Left renal cortex interstitium (tissue), 4 donors: ENCODE data around the gene ABCB7. TPM values are rescaled to one million over a fixed set of nuclear protein-coding genes. Genes with fewer than 3 reads are reported as not detected.
"Not testable (repeated sequence)": the region's sequence is repeated elsewhere in the genome, so short reads cannot be mapped to it uniquely, and the experiment has no call there.

Experiments used
- DNase-seq, 4 donors: peaks; one replicate each; pipeline ENCODE4 v3.0.0-alpha.2; 2013; ENCODE audit warnings: low read depth in 4 of 4, low spot score in 2 of 4, missing footprints in 1 of 4
- polyA plus RNA-seq, 4 donors: library from polyadenylated mRNA; unstranded; fragments of 120-200 nt; gene quantifications; one replicate each; pipeline ENCODE4 v1.2.1, GENCODE V29; 2013; ENCODE audit not compliant: insufficient read length in 4 of 4

Gene ABCB7
- polyA plus RNA-seq = 10 to 100 TPM; 24.5 to 33.4 (median 28.4) TPM

- DNase-seq = peak in 3 of 4 donors; percentile 52 to 54 (median 52)
Measured at GRCh38 chrX:75155827-75156525, at the start of gene ABCB7. TSS of gene ABCB7 (minus strand) at chrX:75156283. CDS start at chrX:75156272, 11 bp downstream.

DNA sequence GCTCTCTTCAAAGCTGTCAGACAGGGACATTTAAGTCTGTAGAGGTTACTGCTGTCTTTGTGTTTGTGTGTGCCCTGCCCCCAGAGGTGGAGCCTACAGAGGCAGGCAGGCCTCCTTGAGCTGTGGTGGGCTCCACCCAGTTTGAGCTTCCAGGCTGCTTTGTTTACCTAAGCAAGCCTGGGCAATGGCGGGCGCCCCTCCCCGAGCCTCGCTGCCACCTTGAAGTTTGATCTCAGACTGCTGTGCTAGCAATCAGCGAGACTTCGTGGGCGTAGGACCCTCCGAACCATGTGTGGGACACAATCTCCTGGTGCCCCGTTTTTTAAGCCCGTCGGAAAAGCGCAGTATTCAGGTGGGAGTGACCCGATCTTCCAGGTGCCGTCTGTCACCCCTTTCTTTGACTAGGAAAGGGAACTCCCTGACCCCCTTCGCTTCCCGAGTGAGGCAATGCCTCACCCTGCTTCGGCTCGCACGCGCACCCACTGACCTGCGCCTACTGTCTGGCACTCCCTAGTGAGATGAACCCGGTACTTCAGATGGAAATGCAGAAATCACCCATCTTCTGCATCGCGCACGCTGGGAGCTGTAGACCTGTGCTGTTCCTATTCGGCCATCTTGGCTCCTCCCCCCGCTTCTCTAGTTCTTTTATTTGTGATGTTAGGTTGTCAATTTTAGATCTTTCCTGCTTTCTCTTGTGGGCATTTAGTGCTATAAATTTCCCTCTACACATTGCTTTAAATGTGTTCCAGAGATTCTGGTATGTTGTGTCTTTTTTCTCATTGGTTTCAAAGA lies 32.5 kb upstream of the ABCB7 start:
- not testable (repeated sequence) for DNase-seq

GRCh38 chrX:75181721-75182120 lies 25.6 kb upstream of the ABCB7 start:
- no peak for DNase-seq

DNA sequence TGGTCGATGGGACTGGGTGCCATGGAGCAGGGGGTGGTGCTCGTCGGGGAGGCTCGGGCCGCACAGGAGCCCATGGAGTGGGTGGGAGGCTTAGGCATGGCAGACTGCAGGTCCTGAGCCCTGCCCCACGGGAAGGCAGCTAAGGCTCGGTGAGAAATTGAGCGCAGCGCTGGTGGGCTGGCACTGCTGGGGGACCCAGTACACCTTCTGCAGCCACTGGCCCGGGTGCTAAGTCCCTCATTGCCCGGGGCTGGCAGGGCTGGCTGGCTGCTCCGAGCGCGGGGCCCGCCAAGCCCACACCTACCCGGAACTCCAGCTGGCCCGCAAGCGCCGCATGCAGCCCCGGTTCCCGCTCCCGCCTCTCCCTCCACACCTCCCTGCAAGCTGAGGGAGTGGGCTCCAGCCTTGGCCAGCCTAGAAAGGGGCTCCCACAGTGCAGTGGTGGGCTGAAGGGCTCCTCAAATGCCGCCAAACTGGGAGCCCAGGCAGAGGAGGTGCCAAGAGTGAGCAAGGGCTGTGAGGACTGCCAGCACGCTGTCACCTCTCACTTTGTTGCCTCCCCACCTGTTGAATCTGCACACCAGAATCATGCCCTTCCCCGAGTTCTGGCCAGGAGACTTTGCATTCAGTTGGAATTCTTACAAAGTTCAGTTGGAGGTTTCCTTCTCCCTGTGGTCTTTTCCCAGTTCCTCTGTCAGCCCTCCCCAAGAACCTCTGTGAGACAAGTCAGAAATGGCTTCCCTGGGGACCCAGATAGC lies 23.6 kb upstream of the ABCB7 start:
- DNase-seq = not testable (repeated sequence)

DNA sequence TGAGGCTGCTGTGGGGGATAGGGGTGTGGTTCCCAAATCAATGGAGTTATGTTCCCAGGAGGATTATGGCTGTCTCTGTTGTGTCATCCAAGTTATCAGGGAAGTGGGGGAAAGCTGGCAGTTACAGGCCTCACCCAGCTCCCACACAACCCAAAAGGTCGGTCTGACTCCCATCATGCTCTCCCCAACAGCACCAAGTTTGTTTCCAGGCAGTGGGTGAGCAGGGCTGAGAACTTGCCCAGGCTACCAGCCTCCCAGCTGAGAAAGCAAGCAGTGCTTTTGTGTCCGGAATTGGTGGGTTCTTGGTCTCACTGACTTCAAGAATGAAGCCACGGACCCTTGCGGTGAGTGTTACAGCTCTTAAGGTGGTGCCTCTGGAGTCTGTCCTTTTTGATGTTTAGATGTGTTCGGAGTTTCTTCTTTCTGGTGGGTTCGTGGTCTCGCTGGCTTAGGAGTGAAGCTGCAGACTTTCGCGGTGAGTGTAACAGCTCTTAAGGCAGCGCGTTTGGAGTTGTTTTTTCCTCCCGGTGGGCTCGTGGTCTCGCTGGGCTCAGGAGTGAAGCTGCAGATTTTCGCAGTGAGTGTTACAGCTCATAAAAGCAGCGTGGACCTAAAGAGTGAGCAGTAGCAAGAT lies 16.3 kb upstream of the ABCB7 start:
- DNase-seq = not testable (repeated sequence)

GRCh38 chrX:75158054-75158453 lies 2.0 kb upstream of the ABCB7 start:
- no peak for DNase-seq

DNA sequence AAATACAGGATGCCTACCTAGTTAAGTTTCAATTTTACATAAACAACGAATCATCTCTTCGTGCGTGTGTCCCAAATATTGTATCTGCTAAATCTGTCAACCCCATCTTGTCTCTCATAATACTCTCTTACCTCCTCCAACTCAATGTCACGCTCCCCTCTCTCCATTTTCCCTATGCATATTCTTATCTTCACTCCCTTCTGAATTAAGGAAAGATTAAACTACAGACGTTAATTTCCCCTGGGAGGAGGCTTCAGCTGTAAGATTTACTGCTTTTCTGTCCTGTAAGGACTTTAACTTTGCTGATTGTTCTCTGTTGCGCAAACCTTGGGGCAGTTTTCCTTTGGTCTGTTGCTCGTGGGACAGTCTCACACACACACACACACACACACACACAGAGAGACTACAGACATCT lies 455 bp upstream of the ABCB7 start:
- peak in 2 of 4 donors; percentile 19 to 56 for DNase-seq

DNA sequence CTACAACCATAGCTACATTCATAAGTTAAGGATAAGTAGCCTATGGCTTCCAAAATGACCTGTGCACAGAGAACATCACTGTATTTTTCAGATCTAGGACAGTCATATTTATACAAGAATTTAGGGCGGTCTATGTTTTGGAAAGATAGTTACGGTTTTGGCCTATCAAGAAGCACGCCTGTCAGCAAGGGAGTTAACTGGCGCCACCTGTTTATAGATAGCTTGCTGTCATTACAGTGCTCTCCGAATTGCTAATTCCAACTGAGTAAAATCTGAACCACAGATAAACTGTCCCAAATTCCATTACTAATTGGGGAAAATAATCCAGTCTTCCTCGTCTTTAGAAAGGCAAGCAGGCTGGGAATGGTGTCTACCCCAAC lies 646 bp downstream of the ABCB7 start:
- peak in 1 of 4 donors; percentile 0 for DNase-seq

GRCh38 chrX:75154871-75155270 lies 1.2 kb downstream of the ABCB7 start:
- no peak for DNase-seq

DNA sequence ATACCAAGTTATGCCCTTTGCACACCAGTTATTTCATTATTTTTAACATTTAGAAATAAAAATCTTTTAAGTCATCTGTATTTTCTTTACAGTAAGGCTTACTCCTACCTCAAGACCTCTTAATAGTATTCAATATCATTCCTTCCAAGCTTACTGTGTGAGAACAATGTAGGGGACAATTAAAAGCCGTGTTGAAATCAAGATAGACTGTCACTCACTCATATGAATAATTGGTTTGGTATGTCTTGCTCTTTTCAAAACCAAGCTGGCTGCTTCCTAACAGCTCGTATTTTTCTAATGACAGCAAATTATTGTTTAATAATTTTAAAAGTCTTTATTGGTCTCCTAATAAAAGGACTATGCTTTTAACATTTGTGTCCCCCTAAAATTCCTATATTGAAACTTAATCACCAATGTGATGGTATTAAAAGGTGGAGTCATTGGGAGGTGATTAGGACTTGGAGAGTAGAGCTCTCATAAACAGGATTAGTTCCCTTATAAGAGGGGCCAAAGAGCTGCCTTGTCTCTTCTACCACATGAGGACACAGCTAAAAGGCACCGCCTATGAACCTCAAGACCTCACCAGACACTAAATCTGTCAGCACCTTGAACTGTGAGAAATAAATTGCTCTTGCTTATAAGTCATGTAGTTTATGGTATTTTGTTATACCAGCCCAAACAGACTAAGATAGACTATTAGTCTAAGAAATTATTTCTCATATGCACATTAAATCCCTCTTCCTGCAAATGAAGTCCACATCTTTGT lies 4.1 kb downstream of the ABCB7 start:
- no peak for DNase-seq

DNA sequence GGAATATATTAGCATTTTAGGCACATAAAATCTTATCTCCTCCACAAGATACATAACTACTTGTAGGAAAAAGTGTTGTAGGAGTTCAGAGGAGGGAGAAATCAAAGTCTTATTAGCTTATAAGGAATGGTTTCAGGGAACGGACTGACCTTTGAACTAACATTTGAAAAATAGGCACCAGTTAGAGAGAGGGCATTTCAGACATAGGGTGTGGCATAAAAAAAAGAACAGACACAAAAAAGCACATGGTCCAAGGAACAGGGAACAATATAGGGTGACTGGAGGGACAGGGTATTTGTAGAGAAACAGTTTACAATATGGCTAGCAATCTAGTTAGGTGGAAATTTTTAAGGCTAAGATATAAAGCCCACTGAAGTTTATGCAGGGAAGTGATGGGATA lies 6.4 kb downstream of the ABCB7 start:
- no peak for DNase-seq

DNA sequence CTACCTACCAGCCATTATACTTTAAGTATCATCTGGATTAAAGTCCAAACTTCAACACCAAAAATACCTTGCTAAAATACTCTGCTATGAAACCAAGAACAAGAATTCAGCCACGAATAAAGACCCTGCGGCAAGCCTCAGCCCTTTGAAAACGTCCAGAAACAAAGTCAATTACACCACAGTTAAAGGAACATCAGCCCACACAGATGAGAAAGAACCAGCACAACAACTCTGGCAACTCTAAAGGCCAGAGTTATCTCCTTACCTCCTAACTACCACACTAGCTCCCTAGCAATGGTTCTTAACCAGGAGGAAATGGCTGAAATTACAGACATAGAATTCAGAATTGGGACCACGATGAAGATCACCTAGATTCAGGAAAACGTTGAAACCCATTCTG lies 23.4 kb downstream of the ABCB7 start:
- no peak for DNase-seq

DNA sequence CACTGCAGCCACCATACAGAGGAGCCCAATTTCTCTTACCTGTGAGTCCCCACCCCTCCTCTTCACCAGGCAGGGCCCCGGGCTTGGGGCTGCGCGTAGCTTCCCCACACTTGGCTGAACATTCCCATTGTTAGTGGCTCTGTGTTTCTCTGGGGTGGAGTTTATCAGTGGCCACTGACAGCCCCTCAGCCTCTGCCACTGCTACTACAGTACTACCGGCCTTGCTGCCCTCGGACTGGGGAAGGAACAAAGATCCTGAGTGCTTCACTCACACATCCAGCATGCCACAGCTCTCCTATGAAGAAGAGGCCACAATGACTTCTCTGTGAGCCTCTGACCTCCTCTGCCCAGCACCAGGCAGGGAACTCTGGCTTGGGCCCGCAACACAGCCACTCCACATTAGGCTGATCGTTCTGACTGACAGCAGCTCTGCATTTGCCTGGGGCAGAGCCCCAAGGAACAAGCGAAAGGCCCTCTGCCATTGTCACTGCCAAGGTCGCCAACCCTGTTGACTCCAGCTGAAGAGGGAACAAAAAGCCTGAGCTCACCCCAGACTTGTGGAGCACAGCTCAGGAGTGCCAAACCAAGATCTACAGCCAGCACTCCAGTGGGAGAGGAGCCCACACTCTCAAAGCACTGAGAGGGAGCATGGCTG lies 24.0 kb downstream of the ABCB7 start:
- DNase-seq = no peak

- not testable (repeated sequence) for DNase-seq
Measured at GRCh38 chrX:75129069-75129468, 27.0 kb downstream of the ABCB7 start.

GRCh38 chrX:75118296-75118695 lies 37.8 kb downstream of the ABCB7 start:
- no peak for DNase-seq

- DNase-seq = no peak
Measured at GRCh38 chrX:75115707-75116413, 40.2 kb downstream of the ABCB7 start.

- no peak for DNase-seq
Measured at GRCh38 chrX:75114638-75115037, 41.4 kb downstream of the ABCB7 start.

DNA sequence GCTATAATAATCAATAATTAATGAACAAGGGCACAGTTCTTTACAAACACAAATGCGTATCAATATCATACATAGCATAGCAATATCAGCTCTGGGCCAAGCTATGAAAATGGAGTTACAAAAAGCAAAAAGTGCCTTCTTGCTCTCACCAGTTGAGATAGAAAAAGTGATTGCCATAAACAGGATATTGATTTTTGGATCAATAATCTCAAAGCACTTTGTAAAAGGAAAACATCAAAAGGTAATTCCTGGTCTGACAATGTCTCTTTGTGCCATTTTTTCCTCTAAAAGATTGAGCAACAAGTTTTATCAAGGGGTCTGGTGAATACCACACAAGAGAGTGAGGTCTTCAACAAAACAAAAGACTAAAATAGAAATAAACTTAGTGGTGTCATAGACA lies 42.4 kb downstream of the ABCB7 start:
- DNase-seq = no peak
